GM19467 (cell line): Measurements from ENCODE around the gene COBL.

Source experiments
- ATAC-seq: cut with Tn5 transposase; IDR thresholded peaks from one replicate; pipeline ENCODE4 v1.9.1; 2021; ENCODE audit warnings: mild to moderate bottlenecking, moderate library complexity; ENCODE audit not compliant: unreplicated experiment

The COBL gene

DNA sequence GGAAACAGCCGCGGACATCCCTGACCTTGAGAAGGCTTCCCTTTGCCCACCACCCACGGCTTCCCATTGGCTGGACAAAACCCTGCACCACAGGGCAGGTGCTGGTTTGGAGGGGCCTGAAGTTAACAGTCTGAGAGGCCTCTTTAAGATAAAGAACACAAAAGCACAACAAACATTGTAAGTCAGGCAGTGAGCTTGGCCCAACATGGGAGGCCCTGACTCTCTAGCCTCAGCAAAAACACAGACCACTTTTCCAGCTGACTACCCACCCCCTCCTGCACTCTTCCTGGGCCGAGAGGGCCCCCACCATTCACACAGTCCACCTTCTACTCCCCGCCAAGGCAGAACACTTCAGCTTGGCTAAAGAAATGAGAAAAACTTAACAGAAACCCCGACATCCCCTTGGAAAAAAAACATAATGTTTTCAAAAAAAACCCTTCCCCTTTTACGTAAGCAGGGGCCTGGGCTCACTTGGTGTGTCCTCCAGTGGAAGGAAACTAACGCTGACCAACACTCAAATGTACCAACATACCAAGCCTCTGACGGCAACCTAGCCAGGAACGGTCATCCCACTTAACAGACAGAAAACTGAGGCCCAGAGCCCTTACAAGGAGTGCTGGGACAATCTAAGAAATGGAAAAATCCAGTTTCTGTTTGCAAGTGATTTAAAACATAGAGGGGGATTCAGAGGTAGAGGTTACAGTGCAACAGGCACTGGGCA is 80.9 kb downstream of the COBL start:
- no peak for ATAC-seq

DNA sequence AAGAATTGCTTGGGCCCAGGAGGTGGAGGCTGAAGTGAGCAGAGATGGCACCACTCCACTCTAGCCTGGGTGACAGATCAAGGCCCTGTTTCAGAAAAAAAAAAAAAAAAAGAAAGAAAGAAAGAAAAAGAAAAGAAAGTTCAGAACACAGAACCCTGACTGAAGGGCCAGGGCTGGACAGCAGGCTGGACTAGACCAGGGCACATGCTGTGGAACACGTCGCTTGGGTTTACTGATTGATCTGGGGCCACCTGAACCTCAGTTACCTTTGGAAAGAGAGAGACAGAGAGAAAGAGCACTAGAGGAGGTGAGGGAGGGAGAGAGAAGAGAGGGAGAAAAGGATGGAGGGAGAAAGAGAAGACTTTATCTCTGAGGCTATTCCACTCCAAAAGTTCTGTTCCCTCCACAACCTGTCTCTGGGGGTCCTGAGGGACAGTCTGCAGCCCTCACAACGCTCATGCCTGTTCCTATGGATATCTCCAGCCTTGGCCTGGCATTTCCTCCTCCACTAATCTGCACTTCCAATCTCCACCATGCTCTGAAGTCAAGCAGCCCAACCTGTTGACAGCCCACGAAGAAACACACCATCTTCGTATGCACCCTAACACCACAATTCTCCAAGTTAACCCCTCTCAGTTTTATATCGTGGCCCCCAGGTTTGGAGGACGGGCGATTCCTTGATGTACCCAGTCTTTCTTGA is 81.8 kb downstream of the COBL start:
- no peak for ATAC-seq

- ATAC-seq, result no peak
Measured at GRCh38 chr7:51234139-51234538, 82.5 kb downstream of the COBL start.

GRCh38 chr7:51233374-51233773 is 83.2 kb downstream of the COBL start:
- ATAC-seq, result no peak

DNA sequence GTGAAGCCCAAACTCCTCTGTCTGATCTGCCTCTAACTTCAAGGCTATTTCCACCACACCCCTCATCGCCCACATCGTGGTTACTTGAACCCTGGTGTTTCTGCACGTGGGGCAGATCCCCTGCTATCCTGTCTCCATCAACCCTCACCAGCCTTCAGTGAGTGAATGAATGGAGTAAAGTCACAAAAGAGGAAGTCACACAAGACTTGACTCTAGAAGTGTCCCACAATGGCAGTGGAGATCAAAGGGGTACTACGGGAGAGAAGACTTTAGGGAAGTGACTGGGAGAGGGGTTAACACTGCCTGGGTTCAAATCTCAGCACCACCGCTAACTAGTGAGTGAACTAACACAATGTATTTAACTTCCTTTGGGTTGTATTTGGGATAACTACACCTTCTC is 85.9 kb downstream of the COBL start:
- ATAC-seq, result no peak

DNA sequence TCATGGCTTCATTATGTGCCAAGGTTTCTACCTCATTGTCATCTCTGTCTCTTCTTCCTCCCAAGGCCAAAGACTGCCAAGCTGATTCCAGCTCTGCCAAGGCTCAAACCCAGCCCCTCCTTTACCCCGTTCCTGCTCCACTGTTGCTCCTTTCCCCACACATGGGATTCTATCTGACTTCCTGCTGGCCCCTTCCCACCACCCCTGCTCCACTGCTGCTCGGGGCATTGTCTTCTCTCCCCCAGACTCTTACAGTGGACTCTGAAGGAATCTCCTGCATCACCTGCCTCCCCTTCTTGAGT is 86.3 kb downstream of the COBL start:
- ATAC-seq, result no peak

- ATAC-seq, result no peak
Measured at GRCh38 chr7:51229620-51230323, 86.8 kb downstream of the COBL start.

DNA sequence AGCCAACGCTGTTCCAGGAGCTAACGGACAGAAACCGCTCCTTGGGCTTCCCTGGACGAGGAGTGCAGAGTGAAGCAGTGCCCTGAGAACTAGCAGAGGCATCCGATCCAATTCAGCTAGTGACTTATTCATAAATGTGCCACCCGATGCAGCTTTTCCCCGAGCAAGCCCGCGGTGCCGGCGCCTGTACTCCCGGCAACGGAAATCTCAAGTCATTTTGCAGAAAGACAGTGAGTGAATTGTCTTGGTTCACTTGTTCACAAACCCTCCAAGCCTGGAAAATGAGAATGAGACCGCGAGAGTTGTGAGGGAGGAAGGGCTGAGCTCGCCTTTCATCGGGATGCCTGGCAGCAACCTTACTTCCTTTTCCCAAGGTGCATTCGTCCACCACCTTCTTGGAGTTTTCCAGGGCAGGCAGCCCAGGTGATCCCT is 87.5 kb downstream of the COBL start:
- ATAC-seq, result no peak

- no peak for ATAC-seq
Measured at GRCh38 chr7:51228386-51228958, 88.1 kb downstream of the COBL start.

DNA sequence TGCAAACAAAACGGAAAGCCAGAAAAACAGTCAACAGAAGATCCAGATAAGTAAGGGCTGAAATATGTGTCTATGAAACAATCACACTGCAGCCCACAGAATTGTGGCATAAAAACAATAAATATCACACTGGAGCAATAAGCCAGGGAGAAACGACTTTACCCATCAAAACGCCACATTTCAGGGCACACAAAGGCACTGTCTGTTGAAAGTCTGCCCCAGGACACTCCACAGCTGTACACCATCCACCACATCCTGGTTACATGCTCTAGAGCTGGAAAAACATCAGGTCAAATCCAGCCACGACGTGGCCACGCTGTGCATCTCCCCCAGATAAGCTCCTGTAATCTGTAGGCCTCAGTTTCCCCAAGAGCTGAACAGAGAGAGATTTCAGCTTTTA is 88.7 kb downstream of the COBL start:
- no peak for ATAC-seq

DNA sequence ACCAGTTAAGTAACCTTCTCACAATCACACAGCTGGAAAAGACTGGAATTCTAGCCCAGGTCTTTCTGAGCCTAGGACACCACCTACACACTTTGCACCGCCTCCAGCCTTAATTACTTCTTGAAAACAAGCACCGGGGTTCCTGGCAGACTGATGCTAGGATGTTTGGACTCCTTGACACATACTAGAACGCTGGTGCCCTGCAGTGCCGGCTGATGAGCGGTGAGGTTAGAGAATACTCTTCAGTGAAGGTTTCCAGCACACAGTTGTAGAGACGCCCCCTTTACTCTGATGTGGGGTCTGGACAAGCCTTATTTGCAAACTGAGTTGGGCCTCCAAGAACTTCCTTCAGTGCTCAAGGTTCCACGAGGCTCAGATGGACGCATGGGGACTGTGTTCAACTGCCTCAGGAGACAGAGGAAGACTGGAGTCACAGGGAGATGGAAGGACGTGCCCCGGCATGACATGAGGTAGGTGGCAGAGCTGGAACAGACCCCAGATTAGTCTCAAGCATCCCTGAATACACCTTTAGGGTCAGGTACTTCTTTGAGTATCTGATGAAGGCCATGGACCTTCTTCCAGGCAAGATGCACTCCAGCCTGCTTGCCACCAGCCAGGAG is 89.6 kb downstream of the COBL start:
- no peak for ATAC-seq

GRCh38 chr7:51226063-51226755 is 90.4 kb downstream of the COBL start:
- no peak for ATAC-seq

- ATAC-seq, result no peak
Measured at GRCh38 chr7:51224811-51225595, 91.6 kb downstream of the COBL start.

DNA sequence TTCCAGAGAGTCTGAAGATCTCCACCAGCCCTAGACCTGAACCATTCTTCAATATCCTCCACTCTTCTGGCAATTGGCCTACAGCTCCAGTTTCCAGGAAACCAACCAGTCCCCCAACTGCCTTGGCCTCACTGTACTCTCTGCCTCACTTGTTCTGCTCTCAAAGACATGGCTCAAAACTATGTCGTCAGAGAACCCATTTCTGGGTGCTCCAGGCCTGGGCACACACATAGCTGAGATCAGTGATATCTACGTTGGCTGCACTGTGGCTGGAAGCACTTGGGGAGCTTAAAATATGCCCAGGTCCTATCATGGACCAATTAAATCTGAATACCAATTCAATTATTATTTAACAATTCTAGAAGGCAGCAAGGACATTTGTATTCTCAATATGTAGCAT is 93.1 kb downstream of the COBL start:
- ATAC-seq, result no peak

- ATAC-seq, result no peak
Measured at GRCh38 chr7:51222916-51223315, 93.7 kb downstream of the COBL start.

GRCh38 chr7:51220226-51220625 is 96.4 kb downstream of the COBL start:
- no peak for ATAC-seq

DNA sequence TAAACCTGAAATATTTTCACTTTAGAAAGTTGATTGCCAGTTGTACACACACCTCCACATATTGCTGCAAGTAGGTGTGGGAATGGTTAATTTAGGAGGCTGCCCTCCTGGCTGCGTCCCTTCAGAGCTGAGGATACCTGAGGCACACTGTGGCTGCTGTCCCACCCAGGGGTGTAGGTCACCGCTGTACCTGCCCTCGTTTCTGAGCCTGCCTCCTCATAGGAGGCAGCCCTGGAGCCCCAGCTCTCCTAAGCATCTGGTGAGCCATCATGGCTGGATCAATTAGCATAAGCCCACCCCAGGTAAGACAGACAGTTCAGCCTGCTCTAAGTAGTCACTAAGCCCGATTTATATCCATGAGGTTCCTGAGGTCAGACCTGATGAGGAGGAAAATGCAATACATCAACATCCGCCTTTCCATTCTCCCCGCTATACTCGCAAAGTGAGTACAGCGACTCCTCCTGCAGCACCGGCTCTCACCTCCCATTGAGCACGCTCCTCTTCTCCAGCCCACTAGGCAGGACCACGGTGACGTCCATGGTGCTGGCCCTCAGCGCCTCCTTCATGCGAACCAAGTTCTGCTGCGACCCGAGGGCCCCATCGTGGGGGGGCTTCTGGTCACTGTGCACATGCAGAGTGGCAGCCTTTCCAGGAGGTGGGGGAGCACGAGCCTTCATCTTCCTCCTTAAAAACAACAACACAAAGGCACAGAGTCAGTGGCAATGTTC is 97.2 kb downstream of the COBL start:
- ATAC-seq, result no peak

DNA sequence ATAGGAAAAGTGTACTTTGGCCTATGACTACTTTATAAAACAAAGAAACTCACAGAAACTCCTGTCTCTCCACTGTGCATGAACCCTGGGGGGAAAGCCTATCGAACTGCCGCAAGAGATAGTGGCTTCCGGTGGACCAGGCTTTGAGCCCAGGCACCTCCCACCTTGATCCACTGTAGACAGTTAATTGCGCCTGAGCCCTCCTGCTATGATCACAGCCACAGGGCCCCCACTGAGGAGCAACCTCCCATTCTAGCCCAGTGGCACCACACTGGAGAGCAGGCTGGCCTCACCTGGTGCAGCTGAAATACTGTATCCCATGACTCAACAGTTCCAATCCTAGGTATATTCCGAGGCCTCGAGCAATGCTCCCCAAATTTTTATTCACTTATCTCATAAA is 98.8 kb downstream of the COBL start:
- ATAC-seq, result no peak

GRCh38 chr7:51214098-51214497 is 102.5 kb downstream of the COBL start:
- no peak for ATAC-seq
